ENCODE results near the gene MBIP.

Gene MBIP

DNA sequence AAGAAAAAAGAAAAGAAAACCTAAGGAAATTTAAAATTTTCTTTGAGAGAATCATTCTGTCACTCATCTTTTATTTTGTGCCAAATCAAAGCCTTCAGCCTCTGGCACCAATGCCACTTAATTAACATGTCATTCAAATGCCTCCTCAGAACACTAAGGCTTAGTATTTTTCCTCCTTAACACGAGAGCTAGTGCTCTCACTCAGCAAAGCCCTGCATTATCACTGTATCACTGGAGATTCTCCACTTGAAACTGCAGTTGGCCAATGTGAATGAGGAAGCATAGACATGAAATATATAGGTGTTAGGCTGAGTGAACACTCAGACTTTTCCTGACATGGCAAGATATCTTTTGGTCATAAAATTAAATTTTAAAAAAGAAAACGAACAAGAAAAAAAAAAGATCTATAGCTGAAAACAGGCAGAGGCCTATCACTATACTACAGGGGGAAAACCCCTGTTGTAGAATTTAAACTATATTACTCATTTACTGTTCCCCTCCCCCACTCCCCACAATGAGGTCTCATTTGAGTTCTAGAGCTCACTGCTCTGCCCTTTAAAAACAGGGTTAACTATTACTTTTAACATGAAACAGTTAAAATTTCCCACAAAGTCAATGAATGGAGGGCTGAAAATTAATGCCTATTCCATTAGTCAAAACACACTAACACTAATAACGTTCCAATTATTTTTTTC, 5.1 kb downstream of the MBIP start:
- no peak for DNase-seq

DNA sequence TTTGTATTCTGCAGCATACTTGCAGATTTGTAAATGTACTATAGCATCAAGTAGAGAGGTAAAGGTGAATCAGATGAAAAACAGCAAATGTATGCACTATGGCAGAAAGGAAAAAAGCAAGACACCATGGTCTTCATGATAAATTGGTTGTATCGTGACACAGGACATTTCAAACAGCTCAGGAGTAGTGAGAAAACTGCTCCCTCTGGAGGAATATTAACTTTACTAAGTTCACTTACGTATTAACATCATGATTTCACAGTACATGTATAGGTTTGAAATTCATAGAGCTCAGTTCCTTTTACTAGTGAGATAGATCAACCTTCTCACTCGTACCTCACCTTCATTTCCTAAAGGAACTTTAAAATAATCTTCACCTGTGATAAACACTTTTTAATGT, 6.5 kb downstream of the MBIP start:
- no peak for DNase-seq

DNA sequence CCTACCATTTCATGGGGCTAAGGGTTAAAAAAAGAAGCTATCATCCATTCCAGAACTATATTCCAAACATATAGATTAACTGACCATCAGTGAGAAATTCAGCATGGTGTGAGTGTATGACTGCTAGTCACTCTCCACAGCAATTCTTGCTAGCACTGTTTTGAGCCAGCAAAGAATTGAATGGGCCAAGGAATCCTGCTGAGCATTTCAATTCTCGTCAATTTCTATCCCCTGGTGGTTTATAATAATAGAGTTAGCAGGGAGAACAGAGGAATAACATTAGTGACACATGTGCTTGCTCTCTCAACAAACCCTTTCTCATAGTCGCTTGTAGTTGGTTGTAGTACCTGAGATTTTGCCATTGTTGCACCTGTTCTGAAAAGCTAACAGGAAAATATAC, 7.2 kb downstream of the MBIP start:
- DNase-seq, result no peak

DNA sequence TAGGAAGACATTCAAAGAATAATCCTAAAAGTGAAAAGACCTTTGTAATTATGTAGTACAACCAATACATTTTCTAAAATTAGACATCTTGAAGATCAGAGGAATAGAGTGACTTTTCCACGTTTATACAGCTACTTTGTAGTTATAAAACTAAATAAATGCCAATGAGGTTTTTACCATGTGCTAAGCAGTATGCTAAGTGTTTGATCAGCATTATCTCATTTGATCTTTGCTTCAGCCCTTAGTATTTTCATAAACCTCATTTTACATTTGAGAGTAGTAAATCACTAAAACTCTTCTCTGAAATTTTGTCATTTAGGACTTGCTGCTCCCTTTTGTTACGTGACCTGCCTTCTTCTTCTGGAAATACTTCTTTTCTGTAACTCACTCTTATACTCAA, 13.6 kb downstream of the MBIP start:
- no peak for DNase-seq

DNA sequence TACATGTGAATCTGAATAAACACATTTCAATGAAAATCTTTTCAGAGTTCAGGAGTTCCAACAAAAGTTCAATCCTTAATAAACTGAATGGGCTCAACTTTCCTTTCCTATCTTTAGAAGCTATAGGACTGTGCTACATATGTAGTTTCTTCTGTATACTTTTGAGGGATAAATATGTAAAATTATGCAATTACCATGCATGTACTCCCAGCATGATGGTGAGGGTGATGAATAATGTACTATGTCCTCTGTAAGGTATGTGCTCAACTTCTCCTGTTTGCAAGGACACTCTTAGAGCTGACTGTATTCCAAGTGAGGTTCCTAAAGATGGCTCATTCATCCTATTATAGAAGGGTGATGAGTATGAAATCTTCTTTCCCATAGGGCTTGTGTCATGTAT, 15.5 kb downstream of the MBIP start:
- DNase-seq, result no peak

DNA sequence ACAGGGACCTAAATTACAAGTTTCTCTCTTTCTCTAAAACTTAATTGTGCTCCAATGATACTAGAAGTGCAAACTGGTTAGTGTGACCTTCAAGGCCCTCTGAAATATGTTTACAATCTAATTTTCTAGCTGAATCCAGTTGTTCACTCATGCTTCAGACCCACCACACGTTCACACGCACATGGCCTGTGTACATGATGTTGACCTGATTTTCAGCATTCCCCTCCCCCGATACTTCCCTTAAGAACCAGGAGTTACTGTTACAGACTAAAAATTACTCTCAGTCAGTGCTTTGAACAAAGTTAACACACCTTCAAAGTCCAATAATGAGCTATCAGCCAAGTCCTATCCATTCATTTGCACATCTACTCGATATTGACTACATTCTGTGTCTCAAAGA, 16.5 kb downstream of the MBIP start:
- DNase-seq, result no peak

DNA sequence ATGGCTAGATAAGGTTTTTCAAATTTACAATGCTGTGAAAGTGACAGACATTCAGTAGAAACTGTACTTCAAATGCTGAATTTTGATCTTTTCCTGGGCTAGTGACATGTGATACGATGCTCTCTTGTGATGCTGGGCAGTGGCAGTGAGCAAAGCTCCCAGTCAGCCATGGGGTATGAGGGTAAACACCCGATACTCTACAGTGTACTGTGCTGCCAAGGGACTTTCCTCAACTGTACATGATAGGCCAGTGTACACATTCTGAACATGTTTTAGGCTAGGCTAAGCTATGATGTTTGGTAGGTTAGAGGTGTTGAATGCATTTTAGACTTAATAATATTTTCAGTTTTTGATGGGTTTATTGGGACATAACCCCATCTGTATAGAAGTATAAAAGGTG, 17.6 kb downstream of the MBIP start:
- no peak for DNase-seq

DNA sequence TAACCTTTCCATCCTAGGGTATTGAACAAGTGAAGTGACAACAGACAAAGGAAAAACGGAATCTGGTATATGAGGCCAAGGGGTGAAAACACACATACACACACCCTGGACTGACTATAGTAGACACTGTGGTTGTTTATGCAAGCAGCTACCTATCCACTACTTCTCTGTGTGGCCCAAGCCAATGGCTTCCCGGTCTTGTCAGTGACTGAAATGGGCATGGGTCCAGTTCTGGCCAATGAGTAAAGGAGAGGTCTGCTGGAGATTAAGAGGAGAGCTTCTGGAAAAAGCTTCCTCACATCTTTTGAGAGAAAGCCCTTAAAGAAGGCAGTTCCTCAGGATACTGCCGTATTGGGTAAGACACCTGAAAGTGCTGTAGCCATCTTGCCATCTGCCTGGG, 19.3 kb downstream of the MBIP start:
- no peak for DNase-seq

DNA sequence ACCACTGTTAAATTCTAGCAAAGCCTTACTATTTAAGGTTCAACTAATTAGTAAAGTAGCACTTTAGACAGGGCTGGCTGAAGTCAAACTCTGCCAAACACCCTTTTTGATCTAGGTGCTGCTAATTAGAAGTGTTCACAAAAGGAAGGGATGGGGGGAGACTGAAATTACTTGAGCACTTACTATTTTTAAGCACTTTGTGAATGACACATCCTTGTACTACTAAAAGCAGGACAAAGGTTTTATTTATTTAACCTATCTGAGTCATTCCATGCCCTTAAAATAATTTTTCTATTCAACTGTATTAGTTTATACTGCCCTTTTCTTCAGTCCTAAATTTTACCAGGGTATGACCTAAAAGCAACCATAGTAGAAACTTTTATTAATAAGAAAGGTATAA, 20.1 kb downstream of the MBIP start:
- no peak for DNase-seq

DNA sequence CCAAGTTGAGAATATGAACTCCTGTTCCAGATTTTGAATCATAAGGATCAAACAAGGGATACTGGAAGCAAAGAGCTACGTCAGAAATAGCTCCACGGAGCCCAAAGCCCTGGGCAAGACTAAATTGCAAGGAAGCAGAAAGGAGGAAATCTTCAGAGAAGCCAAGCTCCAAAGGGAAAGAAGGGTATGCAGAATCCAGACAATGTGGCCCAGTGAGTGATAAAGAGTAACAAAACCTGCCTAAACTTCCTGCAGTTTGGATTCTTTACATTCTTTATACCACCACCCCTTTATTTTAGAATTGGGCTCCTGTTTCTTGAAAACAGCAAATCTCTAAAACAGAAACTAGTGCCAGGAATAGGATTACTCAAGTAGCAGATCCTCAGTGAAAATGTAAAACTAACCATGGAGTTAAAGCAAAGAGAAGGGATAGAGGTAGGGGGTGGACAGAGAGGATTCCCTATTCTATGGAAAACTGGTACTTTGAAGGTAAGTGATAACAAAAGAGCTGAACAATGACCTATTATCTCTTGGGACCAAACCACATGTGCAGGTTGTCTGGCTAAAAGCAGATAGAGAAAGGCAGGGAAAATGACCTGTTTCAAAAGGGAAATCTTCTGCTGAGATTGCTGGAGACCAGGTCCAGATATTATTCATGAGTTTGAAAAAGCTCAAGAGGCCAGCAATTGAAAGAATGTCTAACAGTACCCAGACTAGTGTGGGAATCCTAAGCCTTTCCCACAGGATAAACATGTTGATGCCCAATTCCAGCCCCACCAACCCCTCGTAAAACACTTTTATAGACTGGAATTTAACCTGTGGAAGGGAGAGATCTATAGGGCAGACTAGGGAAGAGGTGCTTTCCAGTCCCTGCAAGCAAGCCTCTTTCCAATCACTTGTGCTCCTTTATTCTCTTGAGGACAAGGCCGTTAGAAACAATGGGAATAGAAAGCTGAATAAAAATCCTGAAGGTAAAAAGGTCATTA, 24.5 kb downstream of the MBIP start:
- DNase-seq, result no peak

DNA sequence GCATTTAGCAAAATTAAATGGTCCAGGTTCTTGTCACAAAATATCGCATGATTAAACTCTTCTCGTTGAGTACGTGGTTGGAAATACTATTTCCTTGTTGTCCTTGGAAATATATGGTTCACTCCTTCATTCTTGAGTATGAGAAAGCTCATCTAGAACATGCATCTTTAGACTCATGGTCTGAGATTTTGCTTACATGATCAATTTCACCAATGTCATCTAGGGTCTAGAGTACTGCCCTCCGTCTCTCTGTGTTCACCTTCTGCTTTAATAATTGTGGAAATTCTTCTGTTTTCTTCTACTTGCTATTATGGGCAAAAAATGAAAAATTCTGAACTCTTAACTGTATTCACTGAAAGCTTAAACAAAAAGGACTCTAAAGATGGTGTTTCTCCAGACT, 25.9 kb downstream of the MBIP start:
- no peak for DNase-seq

DNA sequence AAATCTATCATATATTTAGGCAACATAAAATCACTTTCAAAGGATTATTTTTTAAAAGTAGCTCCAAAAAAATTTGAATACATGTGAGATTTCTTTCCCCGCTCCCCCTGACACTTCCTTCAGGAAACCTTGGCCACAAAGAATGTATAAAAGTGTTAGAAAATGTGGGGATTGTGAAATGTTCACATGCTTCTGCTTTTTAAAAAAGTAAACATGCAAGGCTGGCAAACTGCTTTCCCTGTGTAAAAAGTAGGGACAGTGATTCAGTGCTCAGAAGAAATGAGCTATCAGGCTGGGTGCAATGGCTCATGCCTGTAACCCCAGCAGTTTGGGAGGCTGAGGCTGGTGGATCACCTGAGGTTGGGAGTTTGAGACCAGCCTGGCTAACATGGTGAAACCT, 26.6 kb downstream of the MBIP start:
- DNase-seq, result no peak

DNA sequence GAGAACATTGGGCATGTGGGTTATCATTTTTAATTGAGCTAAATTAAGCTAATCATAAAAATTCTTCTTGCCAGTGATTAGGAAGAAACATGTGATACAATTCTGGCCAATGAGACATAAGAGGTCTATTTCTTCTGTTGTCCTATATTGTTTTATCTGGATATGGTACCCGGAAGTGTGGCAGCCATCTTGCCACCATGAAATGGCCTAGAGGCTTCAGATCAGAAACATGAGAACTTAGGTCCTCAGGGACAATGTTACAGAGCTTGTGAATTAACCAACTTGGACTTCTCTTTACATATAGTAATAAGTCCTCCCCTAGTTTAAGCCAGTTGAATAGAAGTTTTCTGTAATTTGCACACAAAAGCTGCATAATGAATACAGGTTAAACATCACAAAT, 30.5 kb downstream of the MBIP start:
- no peak for DNase-seq

DNA sequence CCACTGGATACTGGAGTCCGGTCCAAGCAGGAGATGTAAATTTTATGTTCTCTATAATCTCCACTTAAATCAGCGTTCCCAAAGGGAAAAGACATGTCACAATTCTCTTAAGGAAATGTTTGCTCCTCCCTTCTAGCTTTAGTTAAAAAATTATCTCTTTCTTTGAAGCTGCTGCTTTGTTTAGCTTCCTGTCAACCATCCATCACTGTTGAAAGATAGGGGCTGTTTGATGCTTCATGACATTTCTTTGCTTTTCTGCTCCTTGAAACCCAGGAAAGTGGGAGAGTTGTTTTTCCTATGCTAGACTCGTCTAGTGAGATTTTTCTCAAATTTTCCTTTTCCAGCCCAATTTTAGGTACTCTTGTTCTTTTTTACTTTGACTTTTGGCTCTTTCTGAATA, 31.9 kb downstream of the MBIP start:
- DNase-seq, result no peak

DNA sequence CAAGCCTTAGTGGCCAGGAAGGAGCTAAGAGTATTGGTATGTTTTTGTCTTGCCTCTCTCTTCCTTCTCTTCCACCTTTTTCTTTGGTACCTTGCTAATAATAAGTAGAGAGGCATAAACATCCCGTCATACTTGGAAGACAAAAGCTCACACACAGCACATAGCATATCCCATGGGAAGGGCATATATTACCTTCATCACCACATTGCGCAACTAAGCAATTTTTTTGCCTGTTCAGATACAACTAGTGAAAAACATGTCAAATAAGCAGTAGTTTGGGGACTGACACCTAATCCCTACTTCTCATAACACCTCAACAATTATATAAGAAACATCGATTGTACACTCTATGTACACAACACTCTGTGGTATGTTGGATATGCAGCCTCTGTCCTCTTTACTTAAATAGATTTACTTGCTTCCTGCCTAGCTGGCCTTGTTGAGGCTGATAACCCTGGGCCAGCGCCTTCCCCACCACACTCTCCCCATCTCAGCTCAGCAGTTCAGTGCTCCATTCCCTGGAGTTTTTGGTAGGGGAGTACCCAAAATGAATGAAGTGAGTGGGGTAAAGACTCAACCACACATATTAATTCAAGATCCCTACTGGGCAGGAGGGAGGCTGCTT, 35.4 kb downstream of the MBIP start:
- DNase-seq, result no peak

DNA sequence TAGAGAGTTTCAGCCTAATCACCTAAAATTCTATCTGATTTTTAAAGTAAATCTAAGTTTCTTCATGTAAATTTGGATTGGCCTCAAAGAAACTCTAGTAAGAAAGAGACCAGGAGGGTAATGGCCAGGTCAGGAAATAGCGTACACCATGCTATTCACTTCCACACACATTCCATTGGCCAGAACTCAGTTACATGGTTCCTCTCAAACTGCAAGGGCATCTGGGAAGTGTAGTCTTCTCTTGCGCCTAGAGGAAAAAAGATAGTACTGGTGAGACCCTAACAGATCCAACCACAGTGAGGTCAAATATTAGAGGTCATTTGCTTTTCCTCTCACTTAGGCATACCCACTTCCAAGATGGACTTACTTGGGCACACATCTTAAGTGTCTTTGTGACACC, 39.1 kb downstream of the MBIP start:
- no peak for DNase-seq

DNA sequence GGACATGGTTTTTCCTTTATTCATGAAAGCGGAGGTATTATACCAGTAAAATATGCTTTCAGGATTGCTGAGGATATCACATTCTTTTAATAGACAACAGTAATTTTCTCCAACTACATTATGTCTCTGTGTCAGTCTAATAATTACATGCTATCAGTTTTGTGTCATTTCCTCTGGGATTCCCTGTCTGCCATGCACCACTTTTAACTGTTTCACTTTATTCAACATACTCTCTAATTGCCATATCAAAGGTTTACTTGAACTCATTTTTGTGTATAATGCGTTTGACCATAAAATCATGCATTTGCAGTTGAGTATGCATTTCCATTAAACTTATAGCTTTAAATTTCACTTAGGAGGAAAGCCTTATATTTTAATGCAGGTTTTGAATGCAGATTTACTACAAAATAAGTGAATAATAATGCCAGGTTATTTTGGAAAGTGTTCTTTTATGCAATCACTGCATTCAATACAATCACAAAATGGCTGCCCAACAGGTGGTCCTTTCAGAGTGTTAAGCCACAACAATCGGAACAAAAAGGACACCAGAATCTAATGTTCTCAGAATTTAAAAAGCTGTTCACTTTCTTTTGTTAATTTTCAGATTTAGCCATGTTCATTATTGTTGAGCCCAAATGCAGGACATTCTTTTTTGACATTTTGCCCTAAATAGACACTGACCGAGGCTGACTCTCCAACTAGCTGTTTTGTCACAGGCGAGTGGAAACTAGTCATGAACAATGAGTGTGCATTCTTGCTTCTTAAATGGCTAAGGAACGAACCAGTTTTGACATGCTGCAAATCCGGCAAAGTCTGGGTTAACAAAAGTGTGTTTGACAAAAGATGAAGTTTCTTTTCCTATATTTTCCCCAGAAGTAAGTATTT, 40.9 kb downstream of the MBIP start:
- no peak for DNase-seq

DNA sequence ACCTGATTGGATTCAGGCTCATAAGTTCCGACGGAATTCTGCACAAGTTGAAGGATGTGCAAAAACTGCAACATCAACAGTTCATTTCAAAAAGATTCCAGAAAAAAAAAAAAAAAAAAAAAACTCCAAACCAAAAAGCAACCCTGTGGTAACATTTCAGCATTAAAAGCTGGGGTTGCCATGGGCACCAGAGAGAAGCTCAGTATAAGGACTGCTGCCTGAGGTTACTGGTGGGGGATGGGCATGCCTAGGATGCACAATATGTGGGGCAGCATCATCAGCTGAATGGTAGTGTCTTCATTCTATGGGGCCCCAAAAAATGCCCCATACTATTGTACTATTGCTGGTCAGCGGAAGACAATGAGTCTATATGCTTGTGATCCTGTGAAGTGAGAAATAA, 44.7 kb downstream of the MBIP start:
- DNase-seq, result no peak

DNA sequence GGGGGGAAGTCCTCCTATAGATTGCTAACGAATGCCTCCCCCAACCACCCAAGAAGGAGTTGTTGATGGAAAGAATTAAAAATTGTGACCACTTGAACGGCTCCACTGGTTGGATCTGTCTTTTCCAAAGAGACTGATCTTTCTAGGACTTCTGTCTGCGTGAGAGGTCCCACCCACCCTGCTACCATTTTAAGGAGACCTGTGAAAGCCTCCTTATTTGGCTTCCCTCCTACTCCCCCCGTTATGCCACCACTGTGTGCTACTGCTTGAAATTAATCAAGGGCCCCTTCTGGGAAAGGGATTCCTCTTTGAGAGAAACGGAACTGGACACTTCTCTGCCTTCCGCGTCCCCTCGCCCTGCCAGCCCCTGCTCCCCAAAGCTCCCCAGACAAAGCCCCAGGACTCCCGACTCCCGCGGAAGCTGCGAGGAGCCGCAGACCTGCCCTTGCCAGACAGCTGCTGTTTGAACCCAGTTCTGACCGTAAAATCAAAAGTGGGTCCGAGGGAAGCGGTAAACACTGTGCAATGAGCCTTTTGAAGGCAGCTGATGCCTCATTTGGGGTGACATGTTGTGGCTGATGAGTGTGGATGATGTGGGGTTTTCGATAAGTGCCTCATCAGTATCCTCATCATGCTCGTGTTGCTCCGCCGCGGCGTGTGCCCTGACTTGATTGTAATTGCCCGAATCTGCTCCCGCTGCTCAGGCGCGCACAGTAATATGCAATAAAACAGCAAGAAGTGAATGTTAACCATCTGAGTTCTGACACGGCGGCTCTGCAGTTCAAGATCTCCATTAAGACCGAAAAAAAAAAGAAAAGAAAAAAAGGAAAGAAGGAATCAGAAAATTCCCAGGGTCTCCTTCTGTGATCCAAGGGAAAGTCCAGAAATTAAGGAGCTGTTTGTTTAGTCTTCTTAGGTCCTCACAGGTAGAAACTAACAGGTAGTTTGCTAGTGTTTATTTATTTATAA, 48.2 kb downstream of the MBIP start:
- peak; percentile 54 for DNase-seq

DNA sequence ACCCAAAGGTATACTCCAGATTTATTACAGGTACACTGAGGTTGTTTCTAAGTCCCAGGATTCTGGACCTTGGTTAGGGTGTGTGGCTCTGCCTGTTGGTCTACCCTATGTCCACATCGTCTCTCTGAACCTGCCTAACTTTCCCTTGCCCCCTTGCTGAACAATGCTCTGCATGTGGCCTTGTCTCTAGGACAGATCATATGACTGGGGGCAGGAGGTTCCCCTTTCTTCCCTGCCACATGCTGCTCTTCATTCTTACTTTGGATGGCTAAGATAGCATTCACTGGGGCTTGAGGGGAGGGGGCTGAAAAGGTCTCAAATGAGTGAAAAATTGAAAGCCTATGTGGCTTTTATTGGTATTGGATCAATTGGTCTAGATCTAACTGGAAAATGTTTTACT, 49.2 kb downstream of the MBIP start:
- no peak for DNase-seq

DNA sequence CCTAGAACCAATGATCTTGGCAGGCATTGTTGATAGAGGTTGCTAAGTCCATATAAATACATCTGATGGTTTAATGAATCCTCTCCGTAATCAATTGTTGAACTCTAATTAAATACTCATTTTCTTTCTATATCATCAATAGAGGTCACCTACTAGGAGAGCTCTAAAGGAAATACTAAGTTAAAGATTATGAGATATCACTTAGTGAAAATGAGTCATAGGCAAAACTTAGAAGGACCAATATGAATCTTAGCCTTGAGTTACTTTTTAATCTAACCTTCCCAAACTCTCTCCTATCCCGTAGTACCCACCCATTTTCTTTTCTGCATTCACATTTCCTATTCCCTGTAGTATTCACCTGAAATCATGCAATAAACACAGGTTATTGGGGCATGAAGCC, 50.2 kb downstream of the MBIP start:
- DNase-seq, result no peak
